Measurements from ENCODE around the gene SLC44A1.
A peak's percentile ranks its signal among the peaks of the same experiment; 100 is the strongest.

Gene SLC44A1

GRCh38 chr9:105244003-105244733 is at the start of gene SLC44A1:
TSS of gene SLC44A1 (plus strand) at chr9:105244651. CDS start at chr9:105244869, 218 bp downstream.
- peak; percentile 100 for DNase-seq
- peaks cover 3% of the 10 kb centered on the region; the same call in 1 of the 2 replicates for H3K36me3 ChIP-seq
- H3K9me3 ChIP-seq (ENCODE audit: severe bottlenecking) = no peaks in the 10 kb centered on the region
- H3K4me3 ChIP-seq (ENCODE audit: low read depth, low read length) = peak within 1 kb of the TSS; percentile 87
- H3K27ac ChIP-seq = peak within 1 kb of the TSS; percentile 88
- TF ChIP-seq, protein P1, sequence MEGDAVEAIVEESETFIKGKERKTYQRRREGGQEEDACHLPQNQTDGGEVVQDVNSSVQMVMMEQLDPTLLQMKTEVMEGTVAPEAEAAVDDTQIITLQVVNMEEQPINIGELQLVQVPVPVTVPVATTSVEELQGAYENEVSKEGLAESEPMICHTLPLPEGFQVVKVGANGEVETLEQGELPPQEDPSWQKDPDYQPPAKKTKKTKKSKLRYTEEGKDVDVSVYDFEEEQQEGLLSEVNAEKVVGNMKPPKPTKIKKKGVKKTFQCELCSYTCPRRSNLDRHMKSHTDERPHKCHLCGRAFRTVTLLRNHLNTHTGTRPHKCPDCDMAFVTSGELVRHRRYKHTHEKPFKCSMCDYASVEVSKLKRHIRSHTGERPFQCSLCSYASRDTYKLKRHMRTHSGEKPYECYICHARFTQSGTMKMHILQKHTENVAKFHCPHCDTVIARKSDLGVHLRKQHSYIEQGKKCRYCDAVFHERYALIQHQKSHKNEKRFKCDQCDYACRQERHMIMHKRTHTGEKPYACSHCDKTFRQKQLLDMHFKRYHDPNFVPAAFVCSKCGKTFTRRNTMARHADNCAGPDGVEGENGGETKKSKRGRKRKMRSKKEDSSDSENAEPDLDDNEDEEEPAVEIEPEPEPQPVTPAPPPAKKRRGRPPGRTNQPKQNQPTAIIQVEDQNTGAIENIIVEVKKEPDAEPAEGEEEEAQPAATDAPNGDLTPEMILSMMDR (IDR thresholded peaks at IDR 0.05; ENCODE audit: low read depth, low read length) = no peak
- H3K27me3 ChIP-seq (ENCODE audit: insufficient read depth, low read depth, severe bottlenecking) = no peaks in the 10 kb centered on the region

DNA sequence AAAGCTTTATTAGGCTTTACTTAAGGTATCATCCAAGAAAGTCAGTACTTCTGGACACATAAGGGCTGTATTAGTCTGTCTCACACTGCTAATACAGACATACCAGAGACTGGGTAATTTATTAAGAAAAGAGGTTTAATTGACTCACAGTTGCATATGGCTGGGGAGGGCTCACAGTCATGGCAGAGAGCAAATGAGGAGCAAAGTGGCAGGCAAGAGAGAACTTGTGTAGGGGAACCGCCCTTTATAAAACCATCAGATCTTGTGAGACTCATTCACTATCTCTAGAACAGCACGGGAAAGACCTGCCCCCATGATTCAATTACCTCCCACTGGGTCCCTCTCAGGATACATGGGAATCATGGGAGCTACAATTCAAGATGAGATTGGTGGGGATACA is 49.2 kb upstream of the SLC44A1 start:
- no peaks in the 10 kb centered on the region for H3K27me3 ChIP-seq (ENCODE audit: insufficient read depth, low read depth, severe bottlenecking)
- TF ChIP-seq, protein P1 (IDR thresholded peaks at IDR 0.05; ENCODE audit: low read depth, low read length) = no peak
- no peaks in the 10 kb centered on the region for H3K9me3 ChIP-seq (ENCODE audit: severe bottlenecking)
- H3K27ac ChIP-seq = no peak overlapping the region
- H3K36me3 ChIP-seq = no peaks in the 10 kb centered on the region
- no peak for DNase-seq
- H3K4me3 ChIP-seq (ENCODE audit: low read depth, low read length) = no peak overlapping the region

- no peak for DNase-seq
- Histone ChIP-seq H3K4me3 (ENCODE audit: low read depth, low read length) (no peak overlapping the region), H3K36me3 (no peaks in the 10 kb centered on the region), H3K27ac (no peak overlapping the region), H3K27me3 (ENCODE audit: insufficient read depth, low read depth, severe bottlenecking) (no peaks in the 10 kb centered on the region), H3K9me3 (ENCODE audit: severe bottlenecking) (no peaks in the 10 kb centered on the region)
- TF ChIP-seq, protein P1 (IDR thresholded peaks at IDR 0.05; ENCODE audit: low read depth, low read length) = no peak
These were observed 46.4 kb upstream of the SLC44A1 start for GRCh38 chr9:105198023-105198422.

DNA sequence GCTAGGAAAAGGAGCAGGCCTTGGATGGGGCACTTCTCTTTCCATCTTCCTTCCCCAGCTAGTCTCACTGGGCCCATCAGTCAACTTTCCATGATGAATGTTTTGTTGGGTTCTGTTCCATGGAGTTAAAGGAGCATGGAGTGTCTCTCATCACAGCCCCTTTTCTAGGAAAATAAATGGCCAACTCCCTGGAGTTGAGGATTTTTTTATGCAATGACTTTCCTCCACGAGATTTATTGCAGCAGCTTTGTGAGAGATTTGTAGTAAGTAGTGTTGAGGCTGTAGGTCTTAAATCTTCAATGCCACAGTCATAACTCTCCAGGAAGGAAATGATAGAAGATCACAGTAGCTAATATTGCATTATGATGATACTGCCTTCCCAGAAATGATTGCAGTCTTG is 45.6 kb upstream of the SLC44A1 start:
- no peak overlapping the region for H3K4me3 ChIP-seq (ENCODE audit: low read depth, low read length)
- H3K27me3 ChIP-seq (ENCODE audit: insufficient read depth, low read depth, severe bottlenecking) = no peaks in the 10 kb centered on the region
- TF ChIP-seq, protein P1 (IDR thresholded peaks at IDR 0.05; ENCODE audit: low read depth, low read length) = no peak
- no peaks in the 10 kb centered on the region for H3K36me3 ChIP-seq
- no peak for DNase-seq
- no peaks in the 10 kb centered on the region for H3K9me3 ChIP-seq (ENCODE audit: severe bottlenecking)
- H3K27ac ChIP-seq = no peak overlapping the region

- no peak for DNase-seq
- H3K4me3 ChIP-seq (ENCODE audit: low read depth, low read length) = no peak overlapping the region
- H3K9me3 ChIP-seq (ENCODE audit: severe bottlenecking) = no peaks in the 10 kb centered on the region
- H3K27me3 ChIP-seq (ENCODE audit: insufficient read depth, low read depth, severe bottlenecking) = no peaks in the 10 kb centered on the region
- TF ChIP-seq, protein P1 (IDR thresholded peaks at IDR 0.05; ENCODE audit: low read depth, low read length) = no peak
- H3K36me3 ChIP-seq = no peaks in the 10 kb centered on the region
- no peak overlapping the region for H3K27ac ChIP-seq
These were observed 40.0 kb upstream of the SLC44A1 start for GRCh38 chr9:105204416-105204815.
